K562 treated with DMSO at 1 percent for 4 hours (cell line): ENCODE measurements around the gene ZFP42. TPM values are rescaled to one million over a fixed set of nuclear protein-coding genes. Genes with fewer than 3 reads are reported as not detected.

Experiments used
- total RNA-seq: library from RNA; unstranded; fragments of 300-600 nt; gene quantifications from 2 replicates; pipeline ENCODE4 v1.2.3, GENCODE V29; 2022; ENCODE audit not compliant: insufficient read depth

Gene ZFP42
- not detected in 2 replicates for total RNA-seq

DNA sequence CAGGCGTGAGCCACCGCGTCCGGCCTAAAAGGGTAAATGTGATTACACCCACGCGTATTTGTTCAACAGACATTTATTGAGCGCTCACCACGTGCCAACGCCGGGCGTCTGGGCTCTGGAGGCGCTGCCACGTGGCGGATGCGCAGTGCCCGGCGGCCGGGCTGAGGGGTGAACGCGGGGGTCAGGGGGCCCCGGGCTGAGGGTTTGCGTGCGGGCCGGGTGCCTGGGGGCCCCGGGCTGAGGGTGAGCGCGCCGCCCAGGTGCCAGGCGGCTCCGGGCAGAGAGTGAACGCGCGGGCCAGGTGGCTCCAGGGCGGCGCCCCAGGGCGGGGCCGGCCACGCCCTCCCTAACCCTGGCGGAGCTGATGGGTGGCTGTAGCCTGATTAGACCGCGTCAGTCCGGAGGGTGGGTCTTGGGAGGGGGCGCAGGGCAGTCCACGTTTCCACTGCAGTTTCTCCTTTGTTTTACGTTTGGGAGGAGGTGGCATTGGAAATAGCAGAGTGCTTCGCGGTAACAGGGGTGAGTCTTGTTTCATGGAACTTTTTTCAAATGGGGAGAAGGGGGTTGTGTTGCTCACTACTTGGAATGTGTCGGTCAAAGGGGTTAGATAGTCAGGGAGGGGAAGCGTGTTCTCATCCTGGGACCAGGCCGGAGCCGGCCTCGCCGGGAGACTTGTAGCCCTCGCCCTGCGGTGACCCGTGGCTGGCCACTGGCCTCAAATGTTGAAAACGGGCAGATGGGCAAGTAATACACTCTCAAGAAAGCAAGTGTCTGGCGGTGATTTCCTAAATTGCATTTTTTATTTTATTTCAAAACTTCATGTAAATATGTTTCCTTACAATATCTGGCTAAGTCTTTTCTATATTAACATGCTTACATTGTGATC, at the start of gene ZFP42:
Gene ZFP42, plus strand, starts transcription at position 450 of the 886 bp plus-strand sequence. CDS start 7,037 bp downstream, outside the sequence.

Other genes starting within 250 kb of the ZFP42 start
- gene TRIML2, start 113.8 kb downstream of the ZFP42 start, total RNA-seq, result not detected in 2 replicates
- gene TRIML1, start 143.7 kb downstream of the ZFP42 start, total RNA-seq, result not detected in 2 replicates